GM12878 (cell line): ENCODE data around the gene STARD10. TPM values are rescaled to one million over a fixed set of nuclear protein-coding genes. Genes with fewer than 3 reads are reported as not detected.

Experiments
- BHLHE40 ChIP-seq, 2 experiments: fragments of 450-650 bp in 1 of 2; IDR thresholded peaks; 2 replicates each; pipeline ENCODE4 v1.6.1; 2011 to 2017; ENCODE audit warnings: low read depth in 2 of 2, borderline replicate concordance in 1 of 2, improper control_type of control experiment in 1 of 2, low read length in 1 of 2, mild to moderate bottlenecking in 1 of 2
- BMI1 ChIP-seq: fragments of 450-650 bp; IDR thresholded peaks from 2 replicates; pipeline ENCODE4 v1.6.1; 2016; ENCODE audit warnings: mild to moderate bottlenecking, moderate library complexity, borderline replicate concordance
- E4F1 ChIP-seq: fragments of 450-650 bp; IDR thresholded peaks from 2 replicates; pipeline ENCODE4 v1.6.1; 2018; ENCODE audit warnings: borderline replicate concordance, mild to moderate bottlenecking; ENCODE audit not compliant: partially characterized antibody
- EGR1 ChIP-seq, 2 experiments: IDR thresholded peaks; 1 replicate in 1 of 2; 2 replicates in 1 of 2; pipeline ENCODE4 v1.6.1; 2011 to 2012; ENCODE audit warnings: low read depth in 2 of 2, low read length in 2 of 2, borderline replicate concordance in 1 of 2, mild to moderate bottlenecking in 1 of 2, moderate library complexity in 1 of 2
- FOS ChIP-seq: IDR thresholded peaks from 3 replicates; pipeline ENCODE4 v1.6.1; 2011; ENCODE audit warnings: borderline replicate concordance; ENCODE audit not compliant: insufficient read length; ENCODE audit errors: extremely low read depth
- GATAD2B ChIP-seq: fragments of 450-650 bp; conservative IDR thresholded peaks from 2 replicates; pipeline ENCODE4 v1.6.1; 2017; ENCODE audit warnings: low read depth, mild to moderate bottlenecking, moderate library complexity
- MLLT1 ChIP-seq: fragments of 450-650 bp; IDR thresholded peaks from 2 replicates; pipeline ENCODE4 v1.6.1; 2016; ENCODE audit warnings: mild to moderate bottlenecking
- NRF1 ChIP-seq: conservative IDR thresholded peaks from 2 replicates; pipeline ENCODE4 v1.6.1; 2011; ENCODE audit warnings: mild to moderate bottlenecking, low read depth, low read length, improper control_type of control experiment
- PAX5 ChIP-seq: IDR thresholded peaks from 2 replicates; pipeline ENCODE4 v1.6.1; 2011; ENCODE audit warnings: low read depth, low read length, borderline replicate concordance
- RUNX3 ChIP-seq: IDR thresholded peaks from 2 replicates; pipeline ENCODE4 v1.6.1; 2012; ENCODE audit warnings: low read length, inconsistent platforms
- SIN3A ChIP-seq: IDR thresholded peaks from 2 replicates; pipeline ENCODE4 v1.6.1; 2012; ENCODE audit warnings: low read depth, low read length, improper control_type of control experiment
- SP1 ChIP-seq: IDR thresholded peaks from one replicate; pipeline ENCODE4 v1.6.1; 2011; ENCODE audit warnings: low read depth, low read length
- TCF7 ChIP-seq: IDR thresholded peaks from 2 replicates; pipeline ENCODE4 v1.6.1; 2014; ENCODE audit warnings: antibody characterized with exemption, borderline replicate concordance
- WRNIP1 ChIP-seq: IDR thresholded peaks from 2 replicates; pipeline ENCODE4 v1.6.1; 2011; ENCODE audit warnings: low read depth, low read length, improper control_type of control experiment, borderline replicate concordance
- ZBTB4 ChIP-seq: fragments of 450-650 bp; formaldehyde crosslinking; IDR thresholded peaks from 2 replicates; pipeline ENCODE4 v1.4.0; 2022; ENCODE audit warnings: mild to moderate bottlenecking, moderate library complexity
- ZNF687 ChIP-seq: fragments of 450-650 bp; IDR thresholded peaks from 2 replicates; pipeline ENCODE4 v1.6.1; 2017; ENCODE audit warnings: mild to moderate bottlenecking, moderate library complexity
- polyA plus RNA-seq, 11 experiments: library from polyadenylated mRNA; depleted of rRNA in 4 of 11; unstranded in 6 of 11; stranded (reverse) in 5 of 11; fragments of >200 nt; fragmentation: Nextera tagmentation in 4 of 11; fragmentation: Illumina TruSeq in 1 of 11; extraction: Ambion mirVana in 4 of 11; extraction: Trizol in 1 of 11; gene quantifications; 1 replicate in 1 of 11; 2 replicates in 10 of 11; pipeline versions ENCODE4 v1.2.1 to v1.2.3, GENCODE V29; 2011 to 2016; ENCODE audit warnings: inconsistent platforms in 2 of 11, missing spikeins in 2 of 11, low read depth in 1 of 11
- total RNA-seq, 4 experiments: library from RNA; depleted of rRNA in 3 of 4; stranded (reverse); fragments of >200 nt in 3 of 4; fragmentation: Illumina TruSeq in 1 of 4; extraction: Trizol in 1 of 4; gene quantifications; 2 replicates each; pipeline versions ENCODE4 v1.2.1 to v1.2.3, GENCODE V29; 2013 to 2021

The STARD10 gene
- total and polyA plus RNA-seq, 10 of the 15 experiments (the other 5 are each of a cell fraction or from before 2014, with no cell fraction given): 0.15 to 43.2 (median 23.1) TPM

DNA sequence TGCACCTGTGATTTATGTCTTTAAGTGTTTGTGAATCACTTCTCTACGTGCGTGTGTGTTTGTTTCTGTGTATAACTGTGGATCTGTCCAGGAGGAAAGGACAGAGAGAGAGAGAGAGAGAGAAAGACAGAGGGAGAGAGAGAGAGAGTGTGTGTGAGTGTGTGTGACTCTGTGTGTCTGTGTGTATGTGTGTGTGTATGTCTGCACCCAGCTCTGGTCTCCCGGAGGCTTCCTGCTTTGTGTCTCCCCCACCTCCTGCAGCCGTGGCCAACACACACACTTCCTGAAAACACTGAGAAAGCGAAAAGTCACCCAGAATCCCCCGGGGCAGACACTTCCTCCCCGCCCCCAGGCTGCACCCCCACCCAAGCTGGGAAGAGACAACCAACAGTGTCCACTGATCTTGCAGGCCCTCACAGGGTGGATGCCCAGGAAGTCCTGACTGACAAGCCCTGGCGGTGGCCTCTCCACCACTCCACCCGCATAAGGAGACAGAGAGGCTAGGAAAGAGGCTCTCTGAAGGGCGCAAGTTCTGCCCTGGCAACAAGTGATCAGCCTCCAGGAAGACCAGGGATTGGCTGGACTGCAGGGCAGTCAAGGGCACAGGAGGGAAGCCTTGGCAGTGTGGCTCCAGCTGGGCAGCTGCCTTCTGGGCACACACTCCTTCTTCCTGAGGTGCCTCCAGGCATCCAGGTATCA, 71.6 kb downstream of the STARD10 start (continued):
- peak; percentile 94 for TF ChIP-seq ZNF687
- TF ChIP-seq WRNIP1: no peak
- TF ChIP-seq SP1: peak; percentile 48
- no peak for TF ChIP-seq ZBTB4 (CRISPR knock-in tag)
- TF ChIP-seq PAX5: 0 out of 2 replicates have a peak, but pooled peaks have one; percentile 24
- peak; percentile 61 to 71; a peak in 3 of 4 replicates for TF ChIP-seq BHLHE40 (IDR thresholded peaks at IDR 0.05; ENCODE audit: borderline replicate concordance in 1 of 2, low read depth in 2 of 2, low read length in 1 of 2)
- TF ChIP-seq EGR1 (IDR thresholded peaks at IDR 0.05; ENCODE audit: borderline replicate concordance in 1 of 2, low read depth in 2 of 2, low read length in 2 of 2): peak in 1 of 2 experiments; percentile 54; a peak in 2 of 3 replicates
- TF ChIP-seq TCF7: no peak
- no peak for TF ChIP-seq BMI1
- TF ChIP-seq SIN3A: peak; percentile 32; the same call in 1 of the 2 replicates
- peak; percentile 11 for TF ChIP-seq FOS
- TF ChIP-seq RUNX3: peak; percentile 49; the same call in 1 of the 2 replicates
- TF ChIP-seq GATAD2B: peak; percentile 34; the same call in 1 of the 2 replicates
- peak; percentile 37 for TF ChIP-seq E4F1
- TF ChIP-seq NRF1: no peak
- TF ChIP-seq MLLT1: 0 out of 2 replicates have a peak, but pooled peaks have one; percentile 79
- TF ChIP-seq, all 136 proteins: peak for 34
